Activated effector memory CD4-positive, alpha-beta T cell treated with anti-CD3 and anti-CD28 coated beads, Interleukin-2, amount 50 U/mL, for 16 hours (primary cell): Measurements from ENCODE around the gene MALAT1.
"Not testable (repeated sequence)": the region's sequence is repeated elsewhere in the genome, so short reads cannot be mapped to it uniquely, and the experiment has no call there.

Experiments used
- DNase-seq: peaks from one replicate; pipeline ENCODE4 v3.0.0-alpha.2; 2020

Gene MALAT1

DNA sequence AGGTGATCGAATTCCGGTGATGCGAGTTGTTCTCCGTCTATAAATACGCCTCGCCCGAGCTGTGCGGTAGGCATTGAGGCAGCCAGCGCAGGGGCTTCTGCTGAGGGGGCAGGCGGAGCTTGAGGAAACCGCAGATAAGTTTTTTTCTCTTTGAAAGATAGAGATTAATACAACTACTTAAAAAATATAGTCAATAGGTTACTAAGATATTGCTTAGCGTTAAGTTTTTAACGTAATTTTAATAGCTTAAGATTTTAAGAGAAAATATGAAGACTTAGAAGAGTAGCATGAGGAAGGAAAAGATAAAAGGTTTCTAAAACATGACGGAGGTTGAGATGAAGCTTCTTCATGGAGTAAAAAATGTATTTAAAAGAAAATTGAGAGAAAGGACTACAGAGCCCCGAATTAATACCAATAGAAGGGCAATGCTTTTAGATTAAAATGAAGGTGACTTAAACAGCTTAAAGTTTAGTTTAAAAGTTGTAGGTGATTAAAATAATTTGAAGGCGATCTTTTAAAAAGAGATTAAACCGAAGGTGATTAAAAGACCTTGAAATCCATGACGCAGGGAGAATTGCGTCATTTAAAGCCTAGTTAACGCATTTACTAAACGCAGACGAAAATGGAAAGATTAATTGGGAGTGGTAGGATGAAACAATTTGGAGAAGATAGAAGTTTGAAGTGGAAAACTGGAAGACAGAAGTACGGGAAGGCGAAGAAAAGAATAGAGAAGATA is at the start of gene MALAT1:
Gene MALAT1, plus strand, starts transcription at position 69 of the 736 bp plus-strand sequence.
- peak; percentile 98 for DNase-seq

DNA sequence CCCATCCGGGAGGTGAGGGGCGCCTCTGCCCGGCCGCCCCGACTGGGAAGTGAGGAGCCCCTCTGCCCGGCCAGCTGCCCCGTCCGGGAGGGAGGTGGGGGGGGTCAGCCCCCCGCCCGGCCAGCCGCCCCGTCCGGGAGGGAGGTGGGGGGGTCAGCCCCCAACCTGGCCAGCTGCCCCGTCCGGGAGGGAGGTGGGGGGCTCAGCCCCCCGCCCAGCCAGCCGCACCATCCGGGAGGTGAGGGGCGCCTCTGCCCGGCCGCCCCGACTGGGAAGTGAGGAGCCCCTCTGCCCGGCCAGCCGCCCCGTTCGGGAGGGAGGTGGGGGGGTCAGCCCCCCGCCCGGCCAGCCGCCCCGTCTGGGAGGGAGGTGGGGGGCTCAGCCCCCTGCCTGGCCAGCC is 47.5 kb upstream of the MALAT1 start:
- not testable (repeated sequence) for DNase-seq

DNA sequence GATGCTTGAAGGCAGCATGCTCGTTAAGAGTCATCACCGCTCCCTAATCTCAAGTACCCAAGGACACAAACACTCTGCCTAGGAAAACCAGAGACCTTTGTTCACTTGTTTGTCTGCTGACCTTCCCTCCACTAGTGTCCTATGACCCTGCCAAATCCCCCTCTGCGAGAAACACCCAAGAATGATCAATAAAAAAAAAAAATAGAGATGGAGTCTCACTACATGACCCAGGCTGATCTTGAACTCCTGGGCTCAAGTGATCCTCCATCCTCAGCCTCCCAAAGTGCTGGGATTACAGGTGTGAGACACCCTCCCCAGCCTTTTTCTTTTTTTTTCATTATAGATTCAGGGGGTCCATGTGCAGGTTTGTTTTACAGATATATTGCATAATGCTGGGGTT is 46.6 kb upstream of the MALAT1 start:
- DNase-seq, result not testable (repeated sequence)

DNA sequence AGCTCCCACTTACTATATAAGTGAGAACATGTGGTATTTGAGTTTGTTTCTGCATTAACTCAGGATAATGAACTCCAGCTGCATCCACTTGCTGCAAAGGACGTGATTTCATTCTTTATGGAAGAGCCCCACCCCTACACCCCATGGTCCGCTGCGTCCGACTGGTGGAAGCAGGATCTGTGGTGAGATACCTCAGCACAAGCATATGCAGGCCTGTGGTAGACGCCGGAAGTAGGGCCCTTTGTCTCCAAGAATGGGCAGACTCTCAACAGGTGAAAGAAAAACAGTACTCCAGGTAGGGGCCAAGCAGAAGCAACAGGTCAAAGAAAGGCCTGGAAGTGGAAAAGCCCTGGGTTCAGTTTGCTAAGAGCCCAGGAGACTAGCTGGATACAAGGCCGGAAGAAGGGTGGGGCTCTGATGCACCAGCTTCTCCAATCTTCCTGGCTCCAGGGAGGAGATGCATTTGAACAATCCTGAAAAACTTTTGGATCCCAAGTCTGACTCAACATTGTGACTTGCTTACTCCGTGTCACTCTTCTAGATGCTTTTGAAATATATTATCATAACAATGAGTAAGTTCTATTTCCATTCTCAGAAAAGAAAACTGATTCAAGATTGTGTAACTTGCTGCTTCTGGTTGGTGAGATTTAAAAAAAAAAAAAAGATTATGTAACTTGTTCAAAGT is 45.9 kb upstream of the MALAT1 start:
- peak; percentile 47 for DNase-seq

DNA sequence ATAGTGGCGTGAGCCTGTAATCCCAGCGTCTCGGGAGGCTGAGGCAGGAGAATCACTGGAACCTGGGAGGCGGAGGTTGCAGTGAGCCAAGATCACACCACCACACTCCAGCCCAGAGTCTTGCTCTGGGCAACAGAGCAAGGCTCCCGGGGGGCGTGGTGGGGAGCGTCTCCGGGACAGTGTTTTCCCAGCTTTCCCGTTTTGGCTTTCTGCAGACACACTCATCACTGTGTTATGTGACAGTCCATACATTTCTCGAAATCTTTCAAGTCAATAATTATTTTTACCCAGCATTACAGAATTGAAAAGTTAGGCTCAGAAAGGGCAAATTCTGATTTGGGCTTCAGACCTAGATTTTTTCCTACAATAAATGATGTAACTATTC is 44.5 kb upstream of the MALAT1 start:
- DNase-seq, result no peak

DNA sequence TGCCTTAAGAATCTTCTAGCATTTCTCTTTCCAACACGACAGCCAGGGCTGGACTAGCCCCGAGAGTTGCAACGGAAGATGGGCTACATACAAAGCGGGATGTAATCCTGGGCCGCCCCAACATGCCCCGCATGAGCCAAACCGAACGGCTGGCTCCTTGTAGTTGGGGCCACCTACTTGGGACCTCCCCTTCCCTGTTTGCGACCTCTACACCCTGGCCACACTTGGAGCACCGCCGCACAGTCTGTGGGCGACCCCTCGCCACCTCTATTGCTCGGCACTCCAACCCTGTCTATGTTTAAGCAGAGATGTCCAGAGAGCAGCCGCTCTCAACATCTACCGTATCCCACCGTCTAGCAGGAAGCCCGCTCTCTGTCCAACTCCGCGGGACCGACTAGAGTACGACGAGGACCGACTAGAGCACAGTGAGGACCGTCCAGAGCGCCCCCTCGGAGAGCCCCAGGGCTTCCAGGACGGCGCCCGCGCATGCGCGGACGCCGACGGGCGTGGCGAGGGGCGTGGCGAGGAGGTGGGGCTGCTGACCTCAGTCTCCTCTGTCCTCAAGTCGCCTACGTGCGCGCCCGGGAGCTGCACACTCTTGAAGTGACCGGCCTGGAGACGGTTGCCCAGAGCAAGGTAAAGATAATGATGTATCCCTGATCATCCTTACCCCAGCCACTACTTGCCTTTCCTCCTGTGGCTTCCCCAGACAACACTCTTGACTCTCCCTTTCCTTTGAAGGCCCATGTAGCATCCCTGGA is 44.0 kb upstream of the MALAT1 start:
- DNase-seq, result peak; percentile 95

DNA sequence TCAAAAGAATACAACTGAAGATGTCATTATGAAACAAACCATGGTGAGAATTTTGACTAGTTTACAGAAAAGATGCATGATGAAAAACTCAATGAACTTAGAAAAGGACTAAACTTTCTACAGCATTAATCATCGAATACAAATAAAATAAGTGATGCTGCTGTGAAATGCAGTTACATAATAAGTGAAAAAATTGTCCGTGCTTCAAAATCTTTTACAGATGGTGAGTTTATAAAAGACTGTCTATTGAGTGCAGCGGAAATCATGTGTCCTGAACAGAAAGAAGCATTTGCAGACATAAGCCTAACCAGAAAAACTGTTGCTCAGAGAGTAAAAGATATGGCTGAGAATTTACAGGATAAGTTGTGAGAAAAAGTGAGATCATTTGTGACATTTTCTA is 42.4 kb upstream of the MALAT1 start:
- DNase-seq, result no peak

DNA sequence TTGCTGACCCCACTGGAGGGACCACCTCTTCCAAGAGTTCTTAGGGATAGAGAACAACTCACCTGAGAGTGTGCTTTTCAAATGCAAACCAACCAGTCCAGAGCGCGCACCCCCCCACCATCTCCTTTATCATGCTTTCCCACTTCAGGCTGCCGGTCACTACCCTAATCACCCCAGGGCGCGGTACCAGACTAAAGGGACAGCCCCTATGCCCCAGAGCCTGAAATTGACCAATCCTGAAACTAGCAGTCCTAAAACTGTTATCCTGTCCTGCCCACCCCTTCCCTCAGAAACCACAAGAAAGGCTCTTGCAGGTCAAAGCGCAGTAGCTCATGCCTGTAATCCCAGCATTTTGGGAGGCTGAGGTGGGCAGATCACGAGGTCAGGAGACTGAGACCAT is 39.3 kb upstream of the MALAT1 start:
- DNase-seq, result no peak

DNA sequence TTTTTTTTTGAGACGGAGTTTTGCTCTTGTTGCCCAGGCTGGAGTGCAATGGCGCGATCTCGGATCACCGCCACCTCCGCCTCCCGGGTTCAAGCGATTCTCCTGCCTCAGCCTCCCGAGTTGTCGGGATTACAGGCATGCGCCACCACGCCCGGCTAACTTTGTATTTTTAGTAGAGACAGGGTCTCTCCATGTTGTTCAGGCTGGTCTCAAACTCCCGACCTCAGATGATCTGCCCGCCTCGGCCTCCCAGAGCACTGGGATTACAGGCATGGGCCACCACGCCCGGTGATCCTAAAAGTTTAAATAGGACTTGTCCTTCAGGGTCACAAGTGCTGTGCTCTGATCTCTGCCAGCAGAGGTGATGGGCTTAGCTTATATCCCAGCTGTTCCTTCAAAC is 33.4 kb upstream of the MALAT1 start:
- not testable (repeated sequence) for DNase-seq

DNA sequence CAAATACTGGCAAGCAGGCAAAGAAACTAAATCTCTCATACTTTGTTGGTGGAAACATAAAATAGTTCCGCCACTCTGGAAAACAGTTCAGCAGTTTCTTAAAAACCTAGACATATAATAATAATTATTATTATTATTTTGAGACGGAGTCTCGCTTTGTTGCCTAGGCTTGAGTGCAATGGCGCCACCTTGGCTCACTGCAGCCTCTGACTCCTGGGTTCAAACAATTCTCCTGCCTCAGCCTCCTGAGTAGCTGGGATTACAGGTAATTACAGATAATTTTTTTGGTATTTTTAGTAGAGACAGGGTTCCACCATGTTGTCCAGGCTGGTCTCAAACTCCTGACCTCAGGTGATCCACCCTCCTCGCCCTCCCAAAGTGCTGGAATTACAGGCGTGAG is 31.5 kb upstream of the MALAT1 start:
- DNase-seq, result not testable (repeated sequence)

DNA sequence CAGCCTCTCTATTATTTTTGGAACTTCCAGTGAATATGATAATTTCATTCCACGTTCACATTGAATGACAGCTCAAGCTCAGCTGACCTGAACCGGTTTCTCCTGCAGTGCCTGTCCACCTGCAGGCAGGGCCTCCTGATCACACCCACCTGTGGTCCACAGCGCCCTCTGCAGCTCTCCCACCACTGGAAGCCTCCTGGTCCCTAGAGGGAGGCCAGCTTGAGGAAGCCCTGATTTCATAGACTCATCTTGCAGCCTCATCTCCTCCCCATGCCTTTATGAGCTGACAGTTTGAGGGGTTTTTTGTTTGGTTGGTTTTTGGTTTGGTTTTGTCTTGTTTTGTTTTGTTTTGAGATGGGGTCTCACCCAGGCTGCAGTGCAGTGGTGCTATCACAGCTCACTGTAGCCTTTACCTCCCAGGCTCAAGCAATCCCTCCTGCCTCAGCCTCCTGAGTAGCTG is 29.9 kb upstream of the MALAT1 start:
- peak; percentile 76 for DNase-seq

DNA sequence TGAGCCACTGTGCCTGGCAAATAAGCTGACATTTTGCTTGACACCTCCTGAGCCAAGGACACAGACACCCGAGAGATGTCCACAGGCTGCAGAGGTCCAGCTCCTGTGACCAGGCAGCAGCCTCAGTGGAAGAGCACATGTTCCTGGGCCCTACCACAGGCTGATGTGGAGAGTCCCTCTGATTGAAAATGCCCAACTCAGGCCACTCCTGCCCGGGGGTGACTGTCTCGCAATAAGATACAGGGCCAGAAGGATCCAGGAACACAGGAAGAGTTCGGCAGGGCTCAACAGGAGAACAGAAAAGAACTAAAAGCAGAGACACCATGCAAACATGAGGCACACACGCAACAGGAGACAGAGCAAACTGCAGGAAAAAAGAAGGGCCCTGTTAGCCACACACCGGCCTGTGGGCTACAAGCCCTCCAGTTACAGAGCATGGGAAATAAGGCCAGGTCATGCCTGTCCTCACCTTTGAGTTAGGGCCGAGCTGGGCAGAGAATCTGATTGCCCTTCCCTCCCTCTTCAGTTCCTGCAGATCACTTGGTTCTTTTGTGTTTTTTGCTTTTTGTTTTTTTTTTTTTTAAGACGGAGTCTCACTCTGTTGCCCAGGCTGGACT is 28.3 kb upstream of the MALAT1 start:
- DNase-seq, result no peak

DNA sequence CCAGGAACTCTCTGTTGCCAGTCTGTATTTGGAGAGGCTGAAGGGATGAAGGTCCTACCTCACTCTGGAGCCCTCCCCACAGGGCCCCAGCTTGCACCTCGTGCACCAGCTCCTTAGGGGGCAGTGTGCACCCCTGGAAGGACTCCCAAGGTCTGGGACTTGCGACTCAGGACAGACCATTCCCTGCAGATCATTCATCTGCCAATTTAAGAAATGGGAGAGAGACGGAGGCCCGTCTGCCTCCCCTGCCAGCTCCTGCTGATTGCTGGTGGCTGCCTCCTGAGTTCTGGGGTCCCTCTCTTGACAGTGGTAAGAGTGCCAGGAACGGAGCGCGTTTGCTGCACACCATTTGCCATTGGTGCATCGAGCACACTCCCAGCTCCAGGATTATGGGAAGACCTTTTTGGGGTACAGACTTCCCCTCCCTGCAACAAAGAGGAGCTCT is 27.4 kb upstream of the MALAT1 start:
- no peak for DNase-seq

DNA sequence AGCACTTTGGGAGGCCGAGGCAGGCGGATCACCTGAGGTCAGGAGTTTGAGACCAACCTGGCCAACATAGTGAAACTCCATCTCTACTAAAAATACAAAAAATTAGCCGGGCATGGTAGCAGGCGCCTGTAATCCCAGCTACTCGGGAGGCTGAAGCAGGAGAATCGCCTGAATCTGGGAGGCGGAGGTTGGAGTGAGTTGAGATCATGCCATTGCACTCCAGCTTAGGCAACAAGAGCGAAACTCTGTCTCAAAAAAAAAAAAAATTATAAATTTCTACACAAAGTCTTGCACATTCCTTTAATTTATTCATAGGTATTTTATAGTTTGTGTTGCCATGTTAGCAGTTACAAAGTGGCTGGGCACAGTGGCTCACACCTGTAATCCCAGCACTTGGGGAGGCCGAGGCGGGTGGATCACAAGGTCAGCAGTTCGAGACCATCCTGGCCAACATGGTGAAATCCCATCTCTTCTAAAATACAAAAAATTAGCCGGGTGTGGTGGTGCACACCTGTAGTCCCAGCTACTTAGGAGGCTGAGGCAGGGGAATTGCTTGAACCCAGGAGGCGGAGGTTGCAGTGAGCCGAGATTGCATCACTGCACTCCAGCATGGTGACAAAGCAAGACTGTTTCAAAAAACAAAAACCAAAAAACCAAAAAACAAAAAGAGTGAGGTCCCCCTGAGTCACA is 26.1 kb upstream of the MALAT1 start:
- DNase-seq, result not testable (repeated sequence)

DNA sequence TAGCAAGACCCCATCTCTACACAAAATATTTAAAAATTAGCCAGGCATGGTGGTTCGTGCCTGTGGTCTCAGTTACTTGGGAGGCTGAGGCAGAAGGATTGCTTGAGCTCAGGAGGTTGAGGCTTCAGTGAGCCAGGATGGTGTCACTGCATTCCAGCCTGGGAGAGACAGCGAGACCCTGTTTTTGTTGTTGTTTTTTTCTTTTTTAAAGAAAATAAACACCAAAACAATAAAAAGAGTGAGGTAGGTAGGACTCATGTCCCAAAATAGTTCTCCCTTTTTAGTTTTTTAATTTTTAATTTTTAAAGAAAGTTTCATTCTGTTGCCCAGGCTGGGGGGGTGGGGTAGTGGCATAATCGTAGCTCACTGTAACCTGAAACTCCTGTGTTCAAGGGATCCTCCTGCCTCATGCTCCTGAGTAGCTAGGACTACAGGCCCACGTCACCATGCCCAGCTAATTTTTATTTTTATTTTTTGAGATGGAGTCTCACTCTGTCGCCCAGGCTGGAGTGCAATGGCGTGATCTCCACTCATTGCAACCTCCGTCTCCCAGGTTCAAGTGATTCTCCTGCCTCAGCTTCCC is 25.5 kb upstream of the MALAT1 start:
- DNase-seq, result no peak

DNA sequence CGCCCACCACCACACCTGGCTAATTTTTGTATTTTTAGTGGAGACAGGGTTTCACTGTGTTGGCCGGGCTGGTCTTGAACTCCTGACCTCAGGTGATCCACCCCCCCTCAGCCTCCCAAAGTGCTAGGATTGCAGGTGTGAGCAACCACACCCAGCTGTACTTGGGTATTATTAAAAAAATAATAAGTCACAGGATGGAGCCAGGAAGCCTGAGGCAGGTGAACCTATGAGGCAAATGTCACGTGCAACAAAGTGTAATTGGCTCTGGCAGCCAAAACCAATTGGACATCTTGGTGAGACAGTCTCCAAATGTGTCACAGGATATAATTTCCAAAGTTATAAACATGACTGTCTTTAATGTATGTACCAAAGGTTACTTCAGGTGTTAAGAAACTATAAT is 24.0 kb upstream of the MALAT1 start:
- no peak for DNase-seq

DNA sequence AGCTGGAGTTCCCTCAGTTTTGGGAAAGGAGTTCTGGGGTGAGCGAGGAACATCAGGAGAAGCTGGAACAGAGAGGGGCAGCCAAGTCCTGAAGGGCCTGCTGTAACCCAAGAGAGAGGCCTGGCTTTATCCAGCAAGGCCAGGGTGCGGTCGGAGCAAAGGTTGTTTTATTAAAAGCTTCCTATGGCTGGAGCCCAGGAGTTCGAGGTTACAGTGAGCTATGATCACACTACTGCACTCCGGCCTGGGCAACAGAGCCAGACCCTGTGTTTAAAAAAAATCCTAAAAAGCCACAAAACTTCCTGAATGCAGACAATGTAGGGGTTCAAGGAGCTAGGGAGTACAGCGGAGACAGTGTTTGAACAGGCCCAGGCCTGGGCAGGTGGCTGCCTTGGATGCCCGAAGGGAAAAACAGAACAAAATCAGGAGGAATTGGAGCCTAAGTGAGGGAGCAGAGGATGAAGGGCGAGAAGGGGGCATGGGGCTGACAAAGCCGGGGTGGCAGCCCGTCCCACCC is 22.2 kb upstream of the MALAT1 start:
- no peak for DNase-seq

DNA sequence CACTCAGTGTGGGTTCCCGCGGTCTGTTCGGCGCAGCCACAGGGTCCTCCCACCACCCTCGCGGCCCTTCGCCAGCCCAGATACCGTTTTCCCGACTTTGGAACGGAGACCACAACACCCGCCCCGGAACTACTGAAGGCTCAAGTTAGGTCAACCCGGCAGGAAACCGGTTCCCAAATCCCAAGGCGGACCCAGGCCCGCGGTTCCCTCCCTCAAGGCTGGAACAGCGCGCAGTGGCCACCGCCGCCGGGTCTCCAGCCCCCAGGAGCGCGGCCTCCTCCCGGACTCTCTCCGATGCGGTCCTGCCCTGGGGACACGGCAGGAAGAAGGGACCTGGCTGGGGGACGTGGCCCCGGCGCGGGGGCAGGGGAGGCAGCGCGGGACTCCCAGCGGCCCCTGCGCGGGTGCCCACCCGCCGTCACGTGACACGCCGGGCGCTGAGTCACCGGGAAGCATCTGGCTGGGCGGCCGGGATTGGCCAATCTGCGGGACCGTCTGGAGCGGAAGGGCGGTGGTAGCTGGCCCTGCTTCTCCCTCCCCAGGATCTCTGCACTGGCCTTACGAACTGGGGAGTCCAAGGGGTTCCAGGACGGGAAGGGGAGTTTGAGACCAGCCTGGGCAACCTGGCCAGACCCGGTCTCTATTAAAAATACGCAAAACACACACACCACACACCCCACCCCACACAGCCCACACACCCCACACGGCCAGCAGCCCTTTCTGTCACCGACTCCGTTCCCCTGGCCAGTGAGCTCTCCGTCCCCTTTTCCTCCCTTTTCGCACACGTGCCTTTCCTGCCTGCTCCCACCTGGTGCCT is 21.5 kb upstream of the MALAT1 start:
- peak; percentile 97 for DNase-seq

DNA sequence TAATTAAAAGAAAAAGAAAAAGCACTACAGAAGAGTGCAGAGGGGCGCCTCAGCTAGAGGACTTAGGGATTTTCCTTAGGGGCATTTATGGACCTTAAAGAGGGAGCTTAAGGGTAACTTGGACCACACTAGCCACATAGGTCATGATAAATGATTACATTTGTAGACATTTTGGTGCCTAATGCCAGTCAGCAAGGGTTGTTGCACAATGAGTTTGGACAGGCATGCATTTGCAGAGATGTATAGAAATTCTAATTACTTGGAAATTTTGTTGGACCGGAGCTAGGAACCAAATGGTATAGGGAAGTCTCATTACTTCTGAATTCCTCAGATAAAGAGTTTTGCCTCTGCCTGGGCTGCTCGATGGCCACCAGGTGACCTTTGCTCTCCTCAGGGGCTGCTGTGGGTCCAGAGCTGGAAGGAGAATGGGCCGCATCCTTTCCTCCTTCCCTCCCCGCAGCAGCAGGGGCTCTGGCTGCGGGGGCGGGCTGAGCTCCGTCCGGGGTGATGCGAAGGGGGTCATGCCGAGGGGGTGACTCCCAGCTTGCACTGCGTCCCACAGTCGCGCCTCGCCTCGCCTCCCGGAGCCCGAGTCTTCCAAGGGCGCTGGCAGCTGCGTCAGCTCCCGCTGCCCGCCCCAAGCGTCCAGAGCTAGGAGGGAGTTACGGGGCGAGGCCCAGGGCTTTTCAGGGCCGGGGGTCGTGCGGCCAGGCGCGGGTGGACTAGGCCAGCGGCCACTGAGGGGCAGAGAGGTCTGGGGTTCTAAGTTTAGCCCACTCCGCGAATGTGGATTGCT is 20.3 kb upstream of the MALAT1 start:
- no peak for DNase-seq
